Liver (tissue), 9 donors: Measurements from ENCODE around the gene PCSK4. TPM values are rescaled to one million over a fixed set of nuclear protein-coding genes. Genes with fewer than 3 reads are reported as not detected.

ENCODE experiments used
- DNase-seq: peaks from one replicate; pipeline ENCODE4 v3.0.0-alpha.2; 2017; ENCODE audit warnings: low spot score
- H3K27ac ChIP-seq, 2 donors: one replicate each; pipeline ENCODE4 v1.7.0; 2013; ENCODE audit warnings: inconsistent platforms in 2 of 2, low read length in 2 of 2, control low read depth in 1 of 2, low read depth in 1 of 2, mild to moderate bottlenecking in 1 of 2
- H3K27me3 ChIP-seq, 4 donors: one replicate each; pipeline versions ENCODE4 v1.6.1 to v1.7.0; 2013; ENCODE audit warnings: low read length in 3 of 4, inconsistent platforms in 1 of 4, mild to moderate bottlenecking in 1 of 4, moderate library complexity in 1 of 4; ENCODE audit not compliant: control insufficient read depth in 4 of 4, insufficient read depth in 4 of 4
- H3K36me3 ChIP-seq, 4 donors: one replicate each; pipeline versions ENCODE4 v1.6.1 to v1.7.0; 2013; ENCODE audit warnings: low read length in 3 of 4, mild to moderate bottlenecking in 3 of 4, low read depth in 1 of 4, moderate library complexity in 1 of 4; ENCODE audit not compliant: control insufficient read depth in 4 of 4, insufficient read depth in 3 of 4
- H3K4me1 ChIP-seq, 4 donors: one replicate each; pipeline versions ENCODE4 v1.6.1 to v1.7.0; 2013; ENCODE audit warnings: low read length in 3 of 4, mild to moderate bottlenecking in 3 of 4, moderate library complexity in 1 of 4; ENCODE audit not compliant: control insufficient read depth in 4 of 4, insufficient read depth in 4 of 4
- H3K4me3 ChIP-seq, 3 donors: one replicate each; pipeline versions ENCODE4 v1.6.1 to v1.7.0; 2013; ENCODE audit warnings: low read length in 3 of 3, control low read depth in 1 of 3, low read depth in 1 of 3, mild to moderate bottlenecking in 1 of 3
- H3K9ac ChIP-seq, 2 donors: one replicate each; pipeline ENCODE4 v1.7.0; 2013; ENCODE audit warnings: low read length in 2 of 2, mild to moderate bottlenecking in 2 of 2, moderate library complexity in 2 of 2, control low read depth in 1 of 2, low read depth in 1 of 2
- H3K9me3 ChIP-seq, 4 donors: one replicate each; pipeline versions ENCODE4 v1.6.1 to v1.7.0; 2013; ENCODE audit warnings: low read length in 3 of 4; ENCODE audit not compliant: control insufficient read depth in 4 of 4
- ATF3 ChIP-seq: IDR thresholded peaks from 2 replicates; pipeline ENCODE4 v1.6.1; 2016; ENCODE audit warnings: antibody characterized with exemption
- EGR1 ChIP-seq, 2 donors: IDR thresholded peaks; 2 replicates each; pipeline ENCODE4 v1.6.1; 2016 to 2018; ENCODE audit warnings: antibody characterized with exemption in 2 of 2, low read depth in 2 of 2
- FOXA1 ChIP-seq: IDR thresholded peaks from 2 replicates; pipeline ENCODE4 v1.6.1; 2016; ENCODE audit warnings: antibody characterized with exemption
- FOXA2 ChIP-seq: IDR thresholded peaks from 2 replicates; pipeline ENCODE4 v1.6.1; 2016; ENCODE audit warnings: antibody characterized with exemption
- GABPA ChIP-seq, 2 donors: IDR thresholded peaks in 1 of 2; conservative IDR thresholded peaks in 1 of 2; 2 replicates each; pipeline ENCODE4 v1.6.1; 2016; ENCODE audit warnings: antibody characterized with exemption in 2 of 2, mild to moderate bottlenecking in 1 of 2, moderate library complexity in 1 of 2
- HNF4A ChIP-seq, 2 donors: conservative IDR thresholded peaks; 2 replicates each; pipeline ENCODE4 v1.6.1; 2016; ENCODE audit warnings: antibody characterized with exemption in 2 of 2, mild to moderate bottlenecking in 2 of 2
- HNF4G ChIP-seq: IDR thresholded peaks from 2 replicates; pipeline ENCODE4 v1.6.1; 2016; ENCODE audit warnings: antibody characterized with exemption
- JUND ChIP-seq, 2 donors: IDR thresholded peaks; 2 replicates each; pipeline ENCODE4 v1.6.1; 2016; ENCODE audit warnings: antibody characterized with exemption in 2 of 2
- MAX ChIP-seq: IDR thresholded peaks from 2 replicates; pipeline ENCODE4 v1.6.1; 2016; ENCODE audit warnings: antibody characterized with exemption
- RAD21 ChIP-seq, 2 donors: IDR thresholded peaks; 2 replicates each; pipeline ENCODE4 v1.6.1; 2016; ENCODE audit warnings: antibody characterized with exemption in 2 of 2, mild to moderate bottlenecking in 2 of 2
- RXRA ChIP-seq, 2 donors: IDR thresholded peaks; 2 replicates each; pipeline ENCODE4 v1.6.1; 2017 to 2018; ENCODE audit warnings: antibody characterized with exemption in 2 of 2, mild to moderate bottlenecking in 1 of 2
- SP1 ChIP-seq: IDR thresholded peaks from 2 replicates; pipeline ENCODE4 v1.6.1; 2018; ENCODE audit warnings: antibody characterized with exemption, mild to moderate bottlenecking
- TAF1 ChIP-seq: conservative IDR thresholded peaks from 2 replicates; pipeline ENCODE4 v1.6.1; 2016; ENCODE audit warnings: antibody characterized with exemption, mild to moderate bottlenecking
- YY1 ChIP-seq: IDR thresholded peaks from 2 replicates; pipeline ENCODE4 v1.6.1; 2016; ENCODE audit warnings: antibody characterized with exemption, mild to moderate bottlenecking
- WGBS: extraction: QIAGEN DNeasy Blood & Tissue Kit; methylation state at CpG from one replicate; pipeline ENCODE4 v1.1.7; 2013; 5-methylcytosine and 5-hydroxymethylcytosine counted together
- polyA plus RNA-seq, 2 donors: library from polyadenylated mRNA; stranded (reverse) in 1 of 2; unstranded in 1 of 2; fragments of 200-250 nt in 1 of 2; fragments of >200 nt in 1 of 2; fragmentation: Nextera tagmentation in 1 of 2; extraction: Ambion mirVana in 1 of 2; gene quantifications; one replicate each; pipeline versions ENCODE4 v1.2.1 to v1.2.3, GENCODE V29; 2013 to 2015
- total RNA-seq, 2 donors: library from RNA; depleted of rRNA; stranded (reverse); fragments of >200 nt; gene quantifications; one replicate each; pipeline ENCODE4 v1.2.3, GENCODE V29; 2014
- TF ChIP-seq, protein P1 (sequence below): IDR thresholded peaks from 2 replicates; pipeline ENCODE4 v1.6.1; 2016; ENCODE audit warnings: antibody characterized with exemption
- TF ChIP-seq, protein P2 (sequence below): fragments of 150-350 bp; IDR thresholded peaks from 2 replicates; pipeline ENCODE4 v1.5.1; 2017; ENCODE audit warnings: improper control_type of control experiment, low read depth, low read length; ENCODE audit not compliant: missing input control
- donor health status: healthy.
- donor health status: healthy.
- donor health status: healthy.
- donor health status: healthy.
- donor health status: healthy.

PCSK4 gene
- total and polyA plus RNA-seq, 4 donors, result 0.60 to 2.6 (median 1.9) TPM

DNA sequence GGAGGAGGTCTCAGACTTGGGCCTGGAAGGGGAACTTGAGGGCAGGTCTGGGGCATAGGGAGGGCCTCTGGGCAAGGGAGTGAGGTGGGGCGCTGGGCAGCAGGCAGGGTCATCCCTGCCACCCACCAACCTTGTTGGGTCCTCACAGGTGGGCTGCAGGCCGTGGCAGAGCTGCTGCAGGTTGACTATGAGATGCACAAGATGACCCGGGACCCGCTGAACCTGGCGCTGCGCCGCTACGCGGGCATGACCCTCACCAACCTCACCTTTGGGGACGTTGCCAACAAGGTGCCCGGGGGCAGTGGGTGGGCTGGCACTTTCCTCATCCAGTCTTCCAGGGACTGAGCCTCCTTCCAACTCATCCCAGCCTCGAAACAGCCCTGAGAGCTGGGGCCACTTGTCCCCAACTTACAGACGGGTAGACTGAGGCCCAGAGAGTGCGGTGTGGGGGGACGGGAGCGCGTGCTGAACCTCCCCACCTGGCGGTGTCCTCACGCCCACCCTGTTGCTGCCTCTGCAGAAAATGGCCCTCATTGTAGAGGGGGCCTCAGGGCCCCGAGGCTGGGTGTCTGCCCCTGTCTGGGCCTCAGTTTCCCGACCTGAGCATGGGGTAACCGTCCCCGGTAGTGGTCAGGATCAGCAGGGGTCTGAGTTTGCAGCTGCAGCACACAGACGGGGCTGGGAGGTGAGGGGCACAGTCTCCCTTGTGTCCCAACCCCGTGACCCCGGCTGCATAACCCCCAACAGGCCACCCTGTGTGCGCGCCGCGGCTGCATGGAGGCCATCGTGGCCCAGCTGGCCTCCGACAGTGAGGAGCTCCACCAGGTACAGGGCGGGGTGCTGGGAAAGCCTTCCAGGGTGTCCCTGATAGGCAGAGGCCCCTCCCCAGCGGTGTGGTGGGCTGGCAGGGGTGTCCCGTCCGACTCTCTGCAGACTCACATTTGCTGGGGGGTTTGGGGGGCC lies 29.8 kb downstream of the PCSK4 start:
- Histone ChIP-seq H3K9me3 (no peaks in the 10 kb centered on the region), H3K36me3 (peaks cover 0 to 1% (median 0%) of the 10 kb centered on the region in 4 donors), H3K4me1 (peaks cover 0 to 6% (median 0%) of the 10 kb centered on the region in 4 donors), H3K4me3 (no peak overlapping the region), H3K9ac (no peak overlapping the region), H3K27ac (no peak overlapping the region), H3K27me3 (peaks cover 0 to 11% (median 3%) of the 10 kb centered on the region in 4 donors)
- no peak for DNase-seq
- WGBS, result 92% methylated on average over 36 of the region's 36 CpGs
- TF ChIP-seq RAD21 (IDR thresholded peaks at IDR 0.05), result no peak
- TF ChIP-seq ATF3, result no peak
- TF ChIP-seq RXRA (IDR thresholded peaks at IDR 0.05), result no peak
- TF ChIP-seq GABPA (IDR thresholded peaks at IDR 0.05 in 1 of 2, conservative IDR thresholded peaks at IDR 0.05 in 1 of 2), result no peak
- no peak for TF ChIP-seq FOXA1
- no peak for TF ChIP-seq YY1
- TF ChIP-seq EGR1 (IDR thresholded peaks at IDR 0.05; ENCODE audit: low read depth in 2 of 2), result no peak
- TF ChIP-seq, protein P1, sequence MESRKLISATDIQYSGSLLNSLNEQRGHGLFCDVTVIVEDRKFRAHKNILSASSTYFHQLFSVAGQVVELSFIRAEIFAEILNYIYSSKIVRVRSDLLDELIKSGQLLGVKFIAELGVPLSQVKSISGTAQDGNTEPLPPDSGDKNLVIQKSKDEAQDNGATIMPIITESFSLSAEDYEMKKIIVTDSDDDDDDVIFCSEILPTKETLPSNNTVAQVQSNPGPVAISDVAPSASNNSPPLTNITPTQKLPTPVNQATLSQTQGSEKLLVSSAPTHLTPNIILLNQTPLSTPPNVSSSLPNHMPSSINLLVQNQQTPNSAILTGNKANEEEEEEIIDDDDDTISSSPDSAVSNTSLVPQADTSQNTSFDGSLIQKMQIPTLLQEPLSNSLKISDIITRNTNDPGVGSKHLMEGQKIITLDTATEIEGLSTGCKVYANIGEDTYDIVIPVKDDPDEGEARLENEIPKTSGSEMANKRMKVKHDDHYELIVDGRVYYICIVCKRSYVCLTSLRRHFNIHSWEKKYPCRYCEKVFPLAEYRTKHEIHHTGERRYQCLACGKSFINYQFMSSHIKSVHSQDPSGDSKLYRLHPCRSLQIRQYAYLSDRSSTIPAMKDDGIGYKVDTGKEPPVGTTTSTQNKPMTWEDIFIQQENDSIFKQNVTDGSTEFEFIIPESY, result no peak
- TF ChIP-seq MAX, result no peak
- TF ChIP-seq HNF4G, result no peak
- TF ChIP-seq TAF1, result no peak
- no peak for TF ChIP-seq HNF4A (conservative IDR thresholded peaks at IDR 0.05)
- TF ChIP-seq, protein P2, sequence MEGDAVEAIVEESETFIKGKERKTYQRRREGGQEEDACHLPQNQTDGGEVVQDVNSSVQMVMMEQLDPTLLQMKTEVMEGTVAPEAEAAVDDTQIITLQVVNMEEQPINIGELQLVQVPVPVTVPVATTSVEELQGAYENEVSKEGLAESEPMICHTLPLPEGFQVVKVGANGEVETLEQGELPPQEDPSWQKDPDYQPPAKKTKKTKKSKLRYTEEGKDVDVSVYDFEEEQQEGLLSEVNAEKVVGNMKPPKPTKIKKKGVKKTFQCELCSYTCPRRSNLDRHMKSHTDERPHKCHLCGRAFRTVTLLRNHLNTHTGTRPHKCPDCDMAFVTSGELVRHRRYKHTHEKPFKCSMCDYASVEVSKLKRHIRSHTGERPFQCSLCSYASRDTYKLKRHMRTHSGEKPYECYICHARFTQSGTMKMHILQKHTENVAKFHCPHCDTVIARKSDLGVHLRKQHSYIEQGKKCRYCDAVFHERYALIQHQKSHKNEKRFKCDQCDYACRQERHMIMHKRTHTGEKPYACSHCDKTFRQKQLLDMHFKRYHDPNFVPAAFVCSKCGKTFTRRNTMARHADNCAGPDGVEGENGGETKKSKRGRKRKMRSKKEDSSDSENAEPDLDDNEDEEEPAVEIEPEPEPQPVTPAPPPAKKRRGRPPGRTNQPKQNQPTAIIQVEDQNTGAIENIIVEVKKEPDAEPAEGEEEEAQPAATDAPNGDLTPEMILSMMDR, result no peak
- no peak for TF ChIP-seq FOXA2

DNA sequence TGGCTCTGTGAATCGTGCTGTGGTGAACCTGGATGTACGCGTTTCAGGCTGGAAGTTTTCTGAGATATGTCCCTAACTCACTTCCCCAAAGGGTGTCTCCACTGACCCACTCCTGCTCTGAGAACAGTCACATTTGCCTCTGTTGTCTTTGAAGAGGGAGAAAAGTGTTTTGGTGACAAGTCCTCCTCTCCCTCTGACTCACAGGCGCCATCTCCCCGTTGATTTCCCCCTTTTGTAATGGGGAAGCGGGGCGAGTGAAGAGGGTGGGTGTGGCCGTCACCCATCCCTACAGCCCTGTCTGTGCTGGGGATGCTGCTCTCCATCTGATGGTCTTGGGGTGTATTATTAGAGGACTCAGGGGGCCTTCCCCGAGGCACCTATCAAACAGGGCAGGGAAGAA lies 30.7 kb downstream of the PCSK4 start:
- TF ChIP-seq RAD21 (IDR thresholded peaks at IDR 0.05), result no peak
- no peak for TF ChIP-seq TAF1
- no peak for TF ChIP-seq GABPA (IDR thresholded peaks at IDR 0.05 in 1 of 2, conservative IDR thresholded peaks at IDR 0.05 in 1 of 2)
- no peak for TF ChIP-seq JUND (IDR thresholded peaks at IDR 0.05)
- TF ChIP-seq FOXA2, result no peak
- TF ChIP-seq SP1, result no peak
- Histone ChIP-seq H3K4me1 (peaks cover 0 to 11% (median 0%) of the 10 kb centered on the region in 4 donors), H3K9me3 (no peaks in the 10 kb centered on the region), H3K27ac (no peak overlapping the region), H3K4me3 (no peak overlapping the region), H3K9ac (no peak overlapping the region), H3K27me3 (peaks cover 0 to 11% (median 3%) of the 10 kb centered on the region in 4 donors), H3K36me3 (peaks cover 0 to 1% (median 0%) of the 10 kb centered on the region in 4 donors)
- DNase-seq, result no peak
- 78% methylated on average over 9 of the region's 9 CpGs for WGBS
